Activated T-helper 1 cell treated with Interleukin-2 at 50 U/mL for 16 hours (primary cell): Measurements from ENCODE around the gene CNGA2.
"Not testable (repeated sequence)": the region's sequence is repeated elsewhere in the genome, so short reads cannot be mapped to it uniquely, and the experiment has no call there.

Experiments
- DNase-seq: peaks from one replicate; pipeline ENCODE4 v3.0.0-alpha.2; 2020; ENCODE audit warnings: low read depth

Gene CNGA2

GRCh38 chrX:151734446-151734845 lies at the start of gene CNGA2:
Gene CNGA2, plus strand, starts transcription at chrX:151734746. Its CDS starts 3,738 bp downstream, at chrX:151738484.
- DNase-seq, result no peak

- no peak for DNase-seq
Observed at GRCh38 chrX:151687635-151688034, 46.9 kb upstream of the CNGA2 start.

- DNase-seq, result no peak
Observed at GRCh38 chrX:151688695-151689094, 45.9 kb upstream of the CNGA2 start.

GRCh38 chrX:151692825-151693224 lies 41.7 kb upstream of the CNGA2 start:
- DNase-seq, result no peak

GRCh38 chrX:151694121-151694520 lies 40.4 kb upstream of the CNGA2 start:
- no peak for DNase-seq

- no peak for DNase-seq
Observed at GRCh38 chrX:151694661-151695582, 39.6 kb upstream of the CNGA2 start, which contains the start of gene PRRG3. Gene PRRG3, plus strand, starts transcription at chrX:151695458. Its CDS starts 3,357 bp downstream, at chrX:151698815.

- no peak for DNase-seq
Observed at GRCh38 chrX:151695583-151696340, 38.8 kb upstream of the CNGA2 start.

- not testable (repeated sequence) for DNase-seq
Observed at GRCh38 chrX:151697082-151697481, 37.5 kb upstream of the CNGA2 start.

- no peak for DNase-seq
Observed at GRCh38 chrX:151697522-151697921, 37.0 kb upstream of the CNGA2 start.

GRCh38 chrX:151698485-151698884 lies 36.1 kb upstream of the CNGA2 start:
- DNase-seq, result no peak

- DNase-seq, result no peak
Observed at GRCh38 chrX:151699746-151700145, 34.8 kb upstream of the CNGA2 start.

- no peak for DNase-seq
Observed at GRCh38 chrX:151700581-151700980, 34.0 kb upstream of the CNGA2 start.

- no peak for DNase-seq
Observed at GRCh38 chrX:151701071-151701470, 33.5 kb upstream of the CNGA2 start.

GRCh38 chrX:151701531-151701930 lies 33.0 kb upstream of the CNGA2 start:
- DNase-seq, result no peak

- no peak for DNase-seq
Observed at GRCh38 chrX:151702026-151702714, 32.4 kb upstream of the CNGA2 start.

- DNase-seq, result no peak
Observed at GRCh38 chrX:151702741-151703340, 31.7 kb upstream of the CNGA2 start.

GRCh38 chrX:151703487-151703886 lies 31.1 kb upstream of the CNGA2 start:
- DNase-seq, result no peak

GRCh38 chrX:151704041-151704663 lies 30.4 kb upstream of the CNGA2 start:
- DNase-seq, result no peak

GRCh38 chrX:151708821-151709220 lies 25.7 kb upstream of the CNGA2 start:
- DNase-seq, result no peak

GRCh38 chrX:151710457-151710856 lies 24.1 kb upstream of the CNGA2 start:
- DNase-seq, result no peak

- no peak for DNase-seq
Observed at GRCh38 chrX:151711154-151711553, 23.4 kb upstream of the CNGA2 start.
